ENCODE measurements around the gene CNKSR3.

GRCh38 chr6:154353626-154354025 lies 156.9 kb downstream of the CNKSR3 start:
- TF ChIP-seq JUNB (IDR thresholded peaks at IDR 0.05; ENCODE audit: unreplicated experiment) = no peak
- no peak for TF ChIP-seq CTCF (conservative IDR thresholded peaks at IDR 0.05; ENCODE audit: low read depth in 2 of 2)
- no peak for TF ChIP-seq POLR2AphosphoS5 (IDR thresholded peaks at IDR 0.05; ENCODE audit: low read depth)
- no peak for TF ChIP-seq EZH2phosphoT487 (IDR thresholded peaks at IDR 0.05; ENCODE audit: unreplicated experiment)
- no peak for TF ChIP-seq ZNF114 (CRISPR knock-in tag; IDR thresholded peaks at IDR 0.05)
- TF ChIP-seq EZH2 (IDR thresholded peaks at IDR 0.05; ENCODE audit: low read depth, unreplicated experiment) = no peak
- no peak for TF ChIP-seq REST (IDR thresholded peaks at IDR 0.05; ENCODE audit: unreplicated experiment)
- TF ChIP-seq CREB1 (CRISPR knock-in tag; IDR thresholded peaks at IDR 0.05; ENCODE audit: low read depth) = no peak
- no peak for TF ChIP-seq ZNF331 (CRISPR knock-in tag; IDR thresholded peaks at IDR 0.05; ENCODE audit: low read depth)
- no peak for TF ChIP-seq ETS1 (IDR thresholded peaks at IDR 0.05)
- TF ChIP-seq NANOG (IDR thresholded peaks at IDR 0.05; ENCODE audit: borderline replicate concordance) = no peak

Measured in GM23338 (cell line).